HepG2 (cell line): ENCODE data around the gene DAAM2. TPM values are rescaled to one million over a fixed set of nuclear protein-coding genes. Genes with fewer than 3 reads are reported as not detected.

Experiments
- ATAC-seq: fragments of 200-7000 bp; cut with Tn5 transposase; 3 replicates; pipeline ENCODE4 v1.9.1; 2020; ENCODE audit warnings: mild to moderate bottlenecking, moderate library complexity
- BruUV-seq: library from RNA; stranded (reverse); fragments of 400-500 nt; replicated peaks from 2 replicates; lab custom pipeline; 2021; lab: Mats Ljungman, UMichigan
- CTCF ChIA-PET: fragments of 300-600 bp; formaldehyde crosslinking; extraction: SDS; loops from one replicate; lab custom pipeline; 2021; ENCODE audit warnings: low total read pairs, inconsistent platforms, low intra/inter-chr PET ratio; lab: Yijun Ruan, JAX
- POLR2A ChIA-PET: fragments of 350-600 bp; sonication (Branson Sonifier 250); formaldehyde crosslinking; loops from one replicate; lab custom pipeline; 2020; ENCODE audit warnings: antibody characterized with exemption, inconsistent platforms; lab: Yijun Ruan, JAX
- DNase-seq: peaks from one replicate; pipeline ENCODE4 v3.0.0-alpha.2; 2015; ENCODE audit warnings: low spot score
- FAIRE-seq: peaks from 3 replicates; lab custom pipeline; 2011; peaks lifted over from hg19 to GRCh38; lab: Jason Lieb, UNC
- H2AFZ ChIP-seq: one replicate; pipeline ENCODE4 v1.6.1; 2011; ENCODE audit warnings: low read length, inconsistent platforms
- H3K27ac ChIP-seq: fragments of 300-600 bp; 3 replicates; pipeline ENCODE4 v1.8.0; 2011; ENCODE audit warnings: mixed run types, mild to moderate bottlenecking, mixed read lengths, low read length, inconsistent platforms; ENCODE audit not compliant: insufficient read depth; ENCODE audit errors: extremely low read length
- H3K27me3 ChIP-seq, 2 experiments: fragments of 200-600 bp in 1 of 2; 2 replicates in 1 of 2; 3 replicates in 1 of 2; pipeline versions ENCODE4 v1.6.0 to v1.8.0; 2011; ENCODE audit warnings: low read length in 2 of 2, mild to moderate bottlenecking in 2 of 2, moderate library complexity in 2 of 2, inconsistent platforms in 1 of 2; ENCODE audit not compliant: insufficient read depth in 2 of 2, control insufficient read depth in 1 of 2
- H3K36me3 ChIP-seq, 2 experiments: fragments of 200-600 bp in 1 of 2; replicated peaks in 1 of 2; 2 replicates in 1 of 2; 3 replicates in 1 of 2; pipeline versions ENCODE4 v1.5.1 to v1.8.0; 2011; ENCODE audit warnings: low read length in 2 of 2, inconsistent platforms in 1 of 2; ENCODE audit not compliant: insufficient read depth in 2 of 2, control insufficient read depth in 1 of 2
- H3K4me1 ChIP-seq: 2 replicates; pipeline ENCODE4 v1.5.1; 2012; ENCODE audit warnings: low read length, inconsistent platforms; ENCODE audit not compliant: insufficient read depth
- H3K4me2 ChIP-seq: 2 replicates; pipeline ENCODE4 v1.6.0; 2011; ENCODE audit warnings: low read depth, low read length, inconsistent platforms
- H3K4me3 ChIP-seq, 3 experiments: fragments of 200-600 bp in 1 of 3; sonication (generic), shearing (Covaris generic) in 1 of 3; replicated peaks in 1 of 3; 2 replicates each; pipeline ENCODE4 v1.5.1; 2011 to 2016; ENCODE audit warnings: low read length in 3 of 3, inconsistent platforms in 2 of 3, low read depth in 2 of 3, mild to moderate bottlenecking in 2 of 3, control low read depth in 1 of 3, mixed read lengths in 1 of 3; ENCODE audit not compliant: insufficient read depth in 1 of 3
- H3K79me2 ChIP-seq: one replicate; pipeline ENCODE4 v1.6.1; 2011; ENCODE audit warnings: low read length, inconsistent platforms; ENCODE audit not compliant: insufficient read depth
- H3K9ac ChIP-seq: 2 replicates; pipeline ENCODE4 v1.6.0; 2011; ENCODE audit warnings: mild to moderate bottlenecking, low read depth, low read length, inconsistent platforms; ENCODE audit not compliant: insufficient read depth
- H3K9me3 ChIP-seq: 2 replicates; pipeline ENCODE4 v1.5.1; 2012; ENCODE audit warnings: mild to moderate bottlenecking, low read length
- H4K20me1 ChIP-seq: 2 replicates; pipeline ENCODE4 v1.6.0; 2011; ENCODE audit warnings: inconsistent platforms, mild to moderate bottlenecking, low read length, moderate library complexity; ENCODE audit not compliant: insufficient read depth
- CEBPB ChIP-seq: IDR thresholded peaks from 2 replicates; pipeline ENCODE4 v1.6.1; 2011; ENCODE audit warnings: low read depth, low read length, improper control_type of control experiment, borderline replicate concordance
- HBP1 ChIP-seq: IDR thresholded peaks from 2 replicates; pipeline ENCODE4 v1.6.1; 2016; ENCODE audit warnings: low read depth, control low read depth
- HOXA5 ChIP-seq: sonication (generic); formaldehyde crosslinking; IDR thresholded peaks from 2 replicates; pipeline ENCODE4 v1.4.0; 2020; ENCODE audit warnings: missing genetic modification reagents
- IRX3 ChIP-seq: sonication (generic); formaldehyde crosslinking; IDR thresholded peaks from 2 replicates; pipeline ENCODE4 v1.8.1; 2023; ENCODE audit warnings: mild to moderate bottlenecking, low read depth, missing genetic modification reagents, borderline replicate concordance
- JUN ChIP-seq: sonication (generic); formaldehyde crosslinking; IDR thresholded peaks from 2 replicates; pipeline ENCODE4 v1.4.0; 2020; ENCODE audit warnings: mild to moderate bottlenecking, missing genetic modification reagents
- MED8 ChIP-seq: sonication (generic); formaldehyde crosslinking; IDR thresholded peaks from 2 replicates; pipeline ENCODE4 v1.8.1; 2023; ENCODE audit warnings: mild to moderate bottlenecking, missing genetic modification reagents; ENCODE audit not compliant: insufficient replicate concordance
- PBX3 ChIP-seq: sonication (generic); formaldehyde crosslinking; IDR thresholded peaks from 2 replicates; pipeline ENCODE4 v1.8.1; 2023; ENCODE audit warnings: missing genetic modification reagents, inconsistent platforms, borderline replicate concordance
- U2AF2 ChIP-seq: fragments of 200-400 bp; formaldehyde crosslinking; IDR thresholded peaks from 2 replicates; pipeline ENCODE4 v1.6.1; 2017; ENCODE audit warnings: low read depth, mild to moderate bottlenecking, low read length
- USF2 ChIP-seq, 2 experiments: sonication (generic) in 1 of 2; formaldehyde crosslinking in 1 of 2; IDR thresholded peaks; 2 replicates each; pipeline versions ENCODE4 v1.5.1 to v1.6.1; 2011 to 2020; ENCODE audit warnings: borderline replicate concordance in 1 of 2, low read depth in 1 of 2, low read length in 1 of 2, mild to moderate bottlenecking in 1 of 2, missing genetic modification reagents in 1 of 2, moderate library complexity in 1 of 2
- ZBTB8A ChIP-seq: sonication (generic); formaldehyde crosslinking; IDR thresholded peaks from 2 replicates; pipeline ENCODE4 v1.4.0; 2020; ENCODE audit warnings: mild to moderate bottlenecking, low read depth, missing genetic modification reagents, borderline replicate concordance
- ZNF572 ChIP-seq: sonication (generic); formaldehyde crosslinking; IDR thresholded peaks from 2 replicates; pipeline ENCODE4 v1.5.1; 2020; ENCODE audit warnings: mild to moderate bottlenecking, missing genetic modification reagents
- WGBS: methylation state at CpG from one replicate; pipeline ENCODE4 v1.1.6; 2017; ENCODE audit warnings: low lambda C conversion rate; 5-methylcytosine and 5-hydroxymethylcytosine counted together
- in situ Hi-C: cut with HindIII; loops from 2 replicates; pipeline ENCODE4 v1.10.0; 2017; ENCODE audit warnings: low pct_unique_long_range_greater_than_20kb; ENCODE audit not compliant: extremely low pct_ligation_motif_present
- intact Hi-C: fragments of 100-400 bp; cut with micrococcal nuclease; formaldehyde crosslinking; loops from one replicate; pipeline ENCODE4 v1.10.0; 2022; ENCODE audit not compliant: unreplicated experiment
- polyA plus RNA-seq, 8 experiments: library from polyadenylated mRNA; depleted of rRNA in 3 of 8; stranded (reverse) in 7 of 8; unstranded in 1 of 8; fragments of >200 nt; fragmentation: Illumina TruSeq in 4 of 8; extraction: Trizol in 4 of 8; gene quantifications; 2 replicates each; pipeline versions ENCODE4 v1.2.1 to v1.2.3, GENCODE V29; 2011 to 2016; ENCODE audit warnings: low read depth in 4 of 8, missing spikeins in 1 of 8, mixed read lengths in 1 of 8; ENCODE audit not compliant: insufficient read depth in 1 of 8
- total RNA-seq, 5 experiments: library from RNA; depleted of rRNA; stranded (reverse); fragments of >200 nt; fragmentation: Illumina TruSeq; extraction: Trizol; gene quantifications; 2 replicates each; pipeline ENCODE4 v1.2.3, GENCODE V29; 2016; ENCODE audit warnings: low read depth in 1 of 5

Gene DAAM2
- total and polyA plus RNA-seq, 2 of the 13 experiments (the other 11 are each of a cell fraction or from before 2014, with no cell fraction given), result 0.01 TPM; not detected in 1

- ChIA-PET CTCF (no interaction called here), POLR2A (no interaction called here)
- no peak for TF ChIP-seq MED8 (CRISPR knock-in tag)
- TF ChIP-seq U2AF2, result no peak
- TF ChIP-seq CEBPB, result peak; percentile 28; the same call in 1 of the 2 replicates
- TF ChIP-seq PBX3 (CRISPR knock-in tag), result no peak
- no peak for TF ChIP-seq ZBTB8A (CRISPR knock-in tag)
- no peak for TF ChIP-seq ZNF572 (CRISPR knock-in tag)
- Histone ChIP-seq H3K36me3 (no peaks in the 10 kb centered on the region), H3K9me3 (no peaks in the 10 kb centered on the region), H3K79me2 (no peaks in the 10 kb centered on the region), H3K27me3 (no peaks in the 10 kb centered on the region; a peak in 1 of 5 replicates), H3K4me3 (no peak overlapping the region), H3K27ac (no peak overlapping the region), H4K20me1 (no peaks in the 10 kb centered on the region), H2AFZ (no peak overlapping the region), H3K4me1 (no peaks in the 10 kb centered on the region), H3K4me2 (no peak overlapping the region), H3K9ac (no peak overlapping the region)
- FAIRE-seq, result no peak
- in situ Hi-C loops (no loop called here), intact Hi-C loops (no loop called here)
- no peak for ATAC-seq
- no peak for DNase-seq
- WGBS, result 31% methylated on average over 3 of the region's 3 CpGs
- no TSS peak for BruUV-seq
These were observed 38.5 kb upstream of the DAAM2 start for GRCh38 chr6:39753725-39754045.

- Histone ChIP-seq H3K79me2 (no peaks in the 10 kb centered on the region), H3K27me3 (no peaks in the 10 kb centered on the region; a peak in 1 of 5 replicates), H2AFZ (no peak overlapping the region), H4K20me1 (no peaks in the 10 kb centered on the region), H3K9me3 (no peaks in the 10 kb centered on the region), H3K27ac (no peak overlapping the region), H3K9ac (no peak overlapping the region), H3K36me3 (no peaks in the 10 kb centered on the region), H3K4me1 (no peaks in the 10 kb centered on the region), H3K4me2 (no peak overlapping the region), H3K4me3 (no peak overlapping the region)
- BruUV-seq, result no TSS peak
- intact Hi-C loops, result no loop called here
- ChIA-PET CTCF (no interaction called here), POLR2A (no interaction called here)
- WGBS, result 26% methylated on average over 5 of the region's 5 CpGs
- ATAC-seq, result no peak
- DNase-seq, result no peak
- FAIRE-seq, result no peak
- in situ Hi-C loops, result no loop called here
- TF ChIP-seq HBP1 (CRISPR knock-in tag) (no peak), ZNF572 (CRISPR knock-in tag) (no peak), HOXA5 (CRISPR knock-in tag) (no peak), USF2 (IDR thresholded peaks at IDR 0.05; ENCODE audit: low read depth, low read length) (no peak), USF2 (CRISPR knock-in tag; IDR thresholded peaks at IDR 0.05; ENCODE audit: borderline replicate concordance) (no peak), JUN (CRISPR knock-in tag) (no peak), IRX3 (no peak)
These were observed 37.6 kb upstream of the DAAM2 start for GRCh38 chr6:39754514-39755115.
